ENCODE measurements around the gene SUPT3H. TPM values are rescaled to one million over a fixed set of nuclear protein-coding genes. Genes with fewer than 3 reads are reported as not detected.

Gene SUPT3H
- total RNA-seq, 1 donor from 2014 or later = 13.3 TPM

- H3K27ac Mint-ChIP-seq (ENCODE audit: unreplicated experiment) = no peak overlapping the region
- H3K9me3 Mint-ChIP-seq (ENCODE audit: low read depth) = no peaks in the 10 kb centered on the region
- H3K4me3 Mint-ChIP-seq (ENCODE audit: unreplicated experiment) = no peak overlapping the region
- no peak for DNase-seq (ENCODE audit: low spot score)
- peaks cover 2% of the 10 kb centered on the region for H3K4me1 Mint-ChIP-seq (ENCODE audit: low read depth)
- H3K36me3 Mint-ChIP-seq (ENCODE audit: low read depth) = no peaks in the 10 kb centered on the region
- no peaks in the 10 kb centered on the region for H3K27me3 Mint-ChIP-seq (ENCODE audit: low read depth)
- TF ChIP-seq, protein P1, sequence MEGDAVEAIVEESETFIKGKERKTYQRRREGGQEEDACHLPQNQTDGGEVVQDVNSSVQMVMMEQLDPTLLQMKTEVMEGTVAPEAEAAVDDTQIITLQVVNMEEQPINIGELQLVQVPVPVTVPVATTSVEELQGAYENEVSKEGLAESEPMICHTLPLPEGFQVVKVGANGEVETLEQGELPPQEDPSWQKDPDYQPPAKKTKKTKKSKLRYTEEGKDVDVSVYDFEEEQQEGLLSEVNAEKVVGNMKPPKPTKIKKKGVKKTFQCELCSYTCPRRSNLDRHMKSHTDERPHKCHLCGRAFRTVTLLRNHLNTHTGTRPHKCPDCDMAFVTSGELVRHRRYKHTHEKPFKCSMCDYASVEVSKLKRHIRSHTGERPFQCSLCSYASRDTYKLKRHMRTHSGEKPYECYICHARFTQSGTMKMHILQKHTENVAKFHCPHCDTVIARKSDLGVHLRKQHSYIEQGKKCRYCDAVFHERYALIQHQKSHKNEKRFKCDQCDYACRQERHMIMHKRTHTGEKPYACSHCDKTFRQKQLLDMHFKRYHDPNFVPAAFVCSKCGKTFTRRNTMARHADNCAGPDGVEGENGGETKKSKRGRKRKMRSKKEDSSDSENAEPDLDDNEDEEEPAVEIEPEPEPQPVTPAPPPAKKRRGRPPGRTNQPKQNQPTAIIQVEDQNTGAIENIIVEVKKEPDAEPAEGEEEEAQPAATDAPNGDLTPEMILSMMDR (IDR thresholded peaks at IDR 0.05) = no peak
These were observed 444.6 kb downstream of the SUPT3H start for GRCh38 chr6:44933108-44933507.

DNA sequence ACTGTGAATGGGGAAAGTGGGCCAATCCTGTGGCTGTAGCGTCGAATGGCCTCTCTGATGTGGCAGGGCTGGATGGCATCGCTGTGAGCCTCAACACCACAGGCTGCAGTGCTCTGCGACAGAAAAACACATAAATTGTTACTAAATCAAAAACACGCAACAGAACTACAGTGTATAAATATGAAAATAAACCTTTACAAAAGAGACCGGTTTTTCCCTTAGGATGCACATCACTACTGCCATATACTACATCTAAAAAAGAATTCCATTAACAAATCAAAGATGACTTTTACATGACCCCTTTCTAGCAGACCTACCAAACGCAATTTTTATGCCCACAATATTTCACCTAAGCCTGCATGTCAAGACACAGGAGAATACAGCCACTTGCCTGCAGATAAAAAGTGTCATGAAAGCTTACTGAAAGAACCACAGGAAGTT is 445.1 kb downstream of the SUPT3H start:
- no peak overlapping the region for H3K27ac Mint-ChIP-seq (ENCODE audit: unreplicated experiment)
- H3K4me3 Mint-ChIP-seq (ENCODE audit: unreplicated experiment) = no peak overlapping the region
- H3K9me3 Mint-ChIP-seq (ENCODE audit: low read depth) = no peaks in the 10 kb centered on the region
- TF ChIP-seq, protein P1 (IDR thresholded peaks at IDR 0.05) = no peak
- H3K4me1 Mint-ChIP-seq (ENCODE audit: low read depth) = peaks cover 2% of the 10 kb centered on the region
- DNase-seq (ENCODE audit: low spot score) = no peak
- H3K27me3 Mint-ChIP-seq (ENCODE audit: low read depth) = no peaks in the 10 kb centered on the region
- no peaks in the 10 kb centered on the region for H3K36me3 Mint-ChIP-seq (ENCODE audit: low read depth)

DNA sequence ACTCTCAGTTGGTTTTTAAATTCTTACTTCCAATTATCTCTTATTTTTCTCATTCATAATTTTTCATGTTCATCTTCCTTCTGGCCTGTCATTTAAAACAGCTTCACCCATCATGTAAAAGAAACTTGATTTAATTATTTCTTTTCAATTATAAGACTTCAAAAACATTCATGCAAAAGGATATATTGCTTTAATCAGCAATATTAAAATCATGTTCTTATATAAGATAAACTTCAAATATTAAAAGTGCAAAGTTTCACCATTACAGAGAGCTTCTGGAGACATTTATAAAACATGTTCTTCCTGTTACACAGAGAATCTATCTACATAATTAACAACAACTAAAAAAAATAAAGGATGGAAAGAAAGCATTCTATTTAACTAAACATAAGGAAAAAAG is 446.3 kb downstream of the SUPT3H start:
- TF ChIP-seq, protein P1 (IDR thresholded peaks at IDR 0.05) = no peak
- no peaks in the 10 kb centered on the region for H3K27me3 Mint-ChIP-seq (ENCODE audit: low read depth)
- no peaks in the 10 kb centered on the region for H3K9me3 Mint-ChIP-seq (ENCODE audit: low read depth)
- no peak overlapping the region for H3K27ac Mint-ChIP-seq (ENCODE audit: unreplicated experiment)
- no peaks in the 10 kb centered on the region for H3K36me3 Mint-ChIP-seq (ENCODE audit: low read depth)
- H3K4me1 Mint-ChIP-seq (ENCODE audit: low read depth) = peaks cover 2% of the 10 kb centered on the region
- no peak for DNase-seq (ENCODE audit: low spot score)
- H3K4me3 Mint-ChIP-seq (ENCODE audit: unreplicated experiment) = no peak overlapping the region

GRCh38 chr6:44926556-44926955 is 451.2 kb downstream of the SUPT3H start:
- H3K27me3 Mint-ChIP-seq (ENCODE audit: low read depth) = no peaks in the 10 kb centered on the region

DNA sequence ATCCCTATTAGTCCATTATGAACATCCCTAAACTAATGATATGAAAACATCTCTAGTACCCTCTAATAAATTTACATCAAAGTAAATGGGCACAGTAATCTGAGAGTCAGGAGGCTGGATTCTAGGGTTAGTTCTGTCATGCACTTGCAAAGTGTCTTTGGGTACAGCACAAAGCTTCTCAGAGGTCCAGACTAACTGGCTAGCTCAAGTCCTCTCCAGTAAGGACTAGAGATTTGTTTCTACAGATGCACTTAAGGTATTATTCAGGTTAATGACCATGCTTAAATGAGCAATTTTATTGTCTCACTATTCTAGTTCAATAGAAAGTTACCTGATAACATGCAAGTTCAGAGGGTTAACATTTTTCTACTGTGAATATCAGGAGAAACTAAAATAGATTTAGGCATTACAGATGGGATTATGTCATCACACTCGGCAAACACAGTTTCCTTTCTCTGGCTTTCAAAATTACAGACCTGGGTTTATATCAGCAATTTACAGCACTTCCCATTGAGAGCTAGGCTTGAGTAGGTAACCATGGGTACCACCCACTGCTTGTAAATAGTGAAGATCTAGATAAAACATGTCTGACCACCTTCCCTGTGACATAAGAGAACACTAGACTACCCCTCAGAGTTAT is 452.5 kb downstream of the SUPT3H start:
- peak overlapping the region; percentile 3 for H3K27ac Mint-ChIP-seq (ENCODE audit: unreplicated experiment)
- H3K36me3 Mint-ChIP-seq (ENCODE audit: low read depth) = no peaks in the 10 kb centered on the region
- peaks cover 22% of the 10 kb centered on the region for H3K4me1 Mint-ChIP-seq (ENCODE audit: low read depth)
- H3K9me3 Mint-ChIP-seq (ENCODE audit: low read depth) = no peaks in the 10 kb centered on the region
- no peak overlapping the region for H3K4me3 Mint-ChIP-seq (ENCODE audit: unreplicated experiment)
- no peaks in the 10 kb centered on the region for H3K27me3 Mint-ChIP-seq (ENCODE audit: low read depth)
- DNase-seq (ENCODE audit: low spot score) = no peak
- TF ChIP-seq, protein P1 (IDR thresholded peaks at IDR 0.05) = no peak

More at GRCh38 chr6:44926556-44926955, 451.2 kb downstream of the SUPT3H start:
- Mint-ChIP-seq H3K27ac (ENCODE audit: unreplicated experiment) (no peak overlapping the region), H3K4me3 (ENCODE audit: unreplicated experiment) (no peak overlapping the region), H3K9me3 (ENCODE audit: low read depth) (no peaks in the 10 kb centered on the region), H3K36me3 (ENCODE audit: low read depth) (no peaks in the 10 kb centered on the region), H3K4me1 (ENCODE audit: low read depth) (peaks cover 11% of the 10 kb centered on the region)
- TF ChIP-seq, protein P1 (IDR thresholded peaks at IDR 0.05) = no peak
- no peak for DNase-seq (ENCODE audit: low spot score)

Data from chondrocyte (in vitro differentiated cells).